ENCODE measurements around the gene VPS26B.
"Not testable (repeated sequence)": the region's sequence is repeated elsewhere in the genome, so short reads cannot be mapped to it uniquely, and the experiment has no call there.

Gene VPS26B

GRCh38 chr11:134223836-134224709 lies at the start of gene VPS26B, which contains the start of gene NCAPD3:
TSS of gene VPS26B (plus strand) at chr11:134224671. CDS start at chr11:134225123, 452 bp downstream.
TSS of gene NCAPD3 (minus strand) at chr11:134223967. CDS start at chr11:134223926, 41 bp downstream.
- DNase-seq: peak; percentile 99

DNA sequence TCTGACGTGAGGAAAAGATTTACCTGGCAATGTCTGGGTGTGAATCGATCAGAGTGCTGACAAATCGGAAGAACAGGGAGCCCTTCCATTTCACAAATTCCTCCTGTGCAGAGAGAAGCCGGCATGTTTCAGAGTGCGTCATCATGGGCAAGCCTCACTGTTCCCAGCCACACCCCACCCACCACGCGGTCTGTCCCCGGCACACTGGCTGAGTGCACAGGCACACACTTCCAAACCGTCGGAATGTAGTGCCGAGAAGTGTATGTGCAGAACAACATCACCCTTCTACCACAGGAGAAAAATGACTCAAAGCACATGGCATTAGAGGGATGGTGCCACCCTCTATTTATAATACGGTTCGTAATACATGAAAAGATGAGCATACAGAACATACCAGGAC lies 48.2 kb upstream of the VPS26B start:
- DNase-seq: no peak

DNA sequence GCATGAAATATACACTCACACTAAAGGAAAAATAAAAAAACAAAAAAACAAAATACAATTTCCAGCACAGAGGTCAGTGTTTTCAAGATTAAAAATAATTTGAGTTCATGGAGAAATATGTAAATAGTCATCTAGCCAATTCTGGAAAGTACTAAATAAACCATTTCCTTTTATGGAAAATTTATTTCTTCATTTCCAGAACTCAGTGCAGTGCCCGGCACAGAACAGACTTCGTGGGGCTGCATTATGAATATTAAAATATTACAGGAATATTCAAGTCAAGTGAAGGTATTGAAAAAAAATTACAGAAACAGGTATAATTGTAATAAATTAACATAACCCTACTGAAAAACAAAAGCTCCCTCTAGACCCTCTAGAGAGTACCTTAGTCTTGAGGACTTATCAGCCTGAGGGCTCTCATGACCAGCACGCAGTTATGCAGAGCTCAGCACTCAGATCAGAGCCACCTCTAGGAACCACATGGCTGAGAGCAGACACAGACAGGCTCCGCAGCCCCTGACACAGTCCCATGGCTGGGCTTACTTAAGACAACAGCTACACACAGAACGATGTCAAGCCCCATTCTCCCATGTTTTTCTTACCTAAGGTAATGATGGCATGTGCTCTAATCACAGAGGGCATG lies 46.3 kb upstream of the VPS26B start:
- no peak for DNase-seq

DNA sequence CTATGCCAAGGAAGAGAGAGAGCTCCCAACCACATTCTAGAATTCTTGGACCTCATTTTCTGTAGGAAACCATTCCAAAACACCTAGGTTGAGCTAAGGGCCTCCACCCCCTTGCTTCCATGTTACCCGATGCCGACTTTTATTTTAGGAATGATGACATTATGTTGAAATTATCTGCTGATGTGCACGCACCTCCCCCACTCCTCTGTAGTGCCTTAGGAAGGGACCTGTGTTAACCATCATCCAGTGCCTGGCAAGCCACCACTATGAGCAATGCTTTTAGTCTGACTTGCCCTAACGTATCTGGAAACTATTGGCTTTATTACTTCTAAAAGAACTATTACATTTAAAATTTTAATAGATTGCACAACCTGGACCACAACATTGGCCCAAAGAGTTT lies 42.8 kb upstream of the VPS26B start:
- no peak for DNase-seq

DNA sequence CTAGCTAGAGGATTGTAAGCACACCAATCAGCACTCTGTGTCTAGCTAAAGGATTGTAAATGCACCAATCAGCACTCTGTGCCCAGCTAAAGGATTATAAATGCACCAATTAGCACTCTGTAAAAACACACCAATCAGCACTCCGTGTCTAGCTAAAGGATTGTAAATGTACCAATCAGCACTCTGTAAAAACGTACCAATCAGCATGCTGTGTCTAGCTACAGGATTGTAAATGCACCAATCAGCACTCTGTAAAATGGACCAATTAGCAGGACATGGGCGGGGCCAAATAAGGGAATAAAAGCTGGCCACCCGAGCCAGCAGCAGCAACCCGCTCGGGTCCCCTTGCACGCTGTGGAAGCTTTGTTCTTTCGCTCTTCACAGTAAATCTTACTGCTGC lies 36.4 kb upstream of the VPS26B start:
- not testable (repeated sequence) for DNase-seq

GRCh38 chr11:134196756-134197155 lies 27.7 kb upstream of the VPS26B start:
- no peak for DNase-seq

DNA sequence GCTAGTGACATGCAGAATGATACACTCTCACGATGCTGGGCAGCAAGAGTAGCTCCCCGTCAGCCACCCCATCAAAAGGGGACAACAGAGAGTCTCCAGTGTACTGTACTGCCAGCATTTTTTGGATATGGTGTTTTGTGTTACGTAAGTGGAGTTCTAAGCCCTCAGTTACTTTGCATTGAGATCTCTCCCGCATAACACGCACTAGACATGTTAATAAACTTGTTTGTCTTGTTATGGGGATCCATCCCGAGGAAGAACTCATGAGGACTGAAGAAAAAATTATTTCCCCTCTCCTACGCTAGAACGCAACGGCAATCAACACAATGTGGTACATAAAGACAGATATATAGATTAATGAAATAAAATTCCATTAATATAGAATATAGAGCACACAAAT lies 24.9 kb upstream of the VPS26B start:
- no peak for DNase-seq

DNA sequence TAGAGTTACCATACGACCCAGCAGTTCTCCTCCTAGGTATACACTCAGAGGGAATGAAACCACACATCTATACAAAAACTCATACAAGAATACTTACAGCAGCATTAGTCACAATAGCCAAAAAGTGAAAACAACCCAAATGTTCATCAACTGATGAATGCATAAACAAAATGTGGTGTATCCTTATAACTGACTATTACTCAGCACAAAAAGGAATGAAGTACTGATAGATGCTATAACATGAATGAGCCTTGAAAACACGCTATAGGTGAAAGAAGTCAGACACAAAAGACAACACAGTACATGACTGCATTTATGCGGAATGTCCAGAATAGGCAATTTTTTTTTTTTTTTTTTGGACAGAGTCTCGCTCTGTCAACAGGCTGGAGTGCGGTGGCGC lies 23.8 kb upstream of the VPS26B start:
- DNase-seq: no peak

GRCh38 chr11:134202661-134203060 lies 21.8 kb upstream of the VPS26B start:
- DNase-seq: no peak

DNA sequence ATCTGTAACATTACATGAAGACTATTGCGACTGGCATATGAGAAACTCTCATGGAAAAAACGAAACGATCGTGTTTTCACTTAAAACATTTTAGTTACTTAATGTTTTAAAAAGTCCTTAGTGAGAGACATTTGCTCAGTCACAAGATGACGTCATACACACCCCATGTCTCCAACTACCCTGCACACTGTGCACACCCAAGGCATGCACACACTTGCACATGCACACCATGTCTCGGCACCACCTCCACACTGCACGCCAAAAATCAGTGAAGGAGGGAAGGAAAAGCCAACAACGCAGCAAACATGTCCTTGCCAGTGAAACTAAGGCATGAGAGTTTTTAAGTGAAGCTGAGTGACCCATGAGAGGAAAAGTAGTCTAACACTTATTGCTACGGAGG lies 18.7 kb upstream of the VPS26B start:
- DNase-seq: no peak

- no peak for DNase-seq
These were observed 18.3 kb upstream of the VPS26B start for GRCh38 chr11:134206185-134206584.

- no peak for DNase-seq
These were observed 16.8 kb upstream of the VPS26B start for GRCh38 chr11:134207538-134208239.

GRCh38 chr11:134215836-134216235 lies 8.6 kb upstream of the VPS26B start:
- DNase-seq: no peak

GRCh38 chr11:134216816-134217215 lies 7.7 kb upstream of the VPS26B start:
- no peak for DNase-seq

DNA sequence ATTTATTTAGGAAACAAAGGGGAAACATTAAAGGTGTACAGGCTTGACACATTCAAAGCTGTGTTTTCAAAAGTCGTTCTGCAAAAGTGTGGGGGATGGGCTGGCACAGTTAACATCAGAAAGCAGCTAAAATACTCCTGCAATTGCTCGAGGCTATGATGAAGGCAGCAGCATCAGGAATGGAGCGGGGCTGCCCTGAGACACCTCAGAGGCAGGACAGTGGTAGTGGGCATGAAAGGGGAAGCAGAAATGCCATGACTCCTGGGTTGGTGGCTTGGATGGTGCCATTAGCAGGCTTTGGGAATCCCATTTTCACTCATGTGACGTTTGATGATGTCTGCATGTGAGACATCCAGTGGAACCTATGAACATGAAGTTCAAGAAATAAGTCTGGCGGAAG lies 1.4 kb upstream of the VPS26B start:
- DNase-seq: no peak

- DNase-seq: peak; percentile 53
These were observed 516 bp downstream of the VPS26B start for GRCh38 chr11:134224710-134225664.

DNA sequence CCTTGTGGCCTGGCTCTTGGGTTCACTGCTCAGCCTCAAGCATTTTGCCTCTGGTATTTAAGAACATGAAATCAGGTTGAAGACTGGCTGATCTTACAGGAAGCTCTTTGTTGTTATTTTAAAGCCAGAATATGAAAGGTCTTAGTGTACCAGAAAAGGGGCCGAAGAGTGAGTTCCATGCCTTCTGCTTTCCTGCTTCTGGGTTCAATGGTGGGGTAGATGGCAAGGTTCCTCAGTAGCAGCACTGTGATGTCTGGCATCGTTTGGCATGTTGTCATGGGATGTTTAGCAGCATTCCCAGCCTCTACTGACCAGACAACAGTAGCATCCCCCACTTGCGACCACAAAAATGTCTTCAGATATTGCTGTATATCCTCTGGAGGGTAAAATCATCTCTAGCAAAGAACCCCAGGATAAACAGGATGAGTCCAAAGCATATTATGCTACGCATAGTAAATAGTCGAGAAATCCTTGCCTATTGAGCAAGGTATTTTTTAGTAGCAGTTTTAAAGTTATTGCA lies 2.4 kb downstream of the VPS26B start:
- no peak for DNase-seq

GRCh38 chr11:134228625-134229024 lies 4.2 kb downstream of the VPS26B start:
- no peak for DNase-seq

DNA sequence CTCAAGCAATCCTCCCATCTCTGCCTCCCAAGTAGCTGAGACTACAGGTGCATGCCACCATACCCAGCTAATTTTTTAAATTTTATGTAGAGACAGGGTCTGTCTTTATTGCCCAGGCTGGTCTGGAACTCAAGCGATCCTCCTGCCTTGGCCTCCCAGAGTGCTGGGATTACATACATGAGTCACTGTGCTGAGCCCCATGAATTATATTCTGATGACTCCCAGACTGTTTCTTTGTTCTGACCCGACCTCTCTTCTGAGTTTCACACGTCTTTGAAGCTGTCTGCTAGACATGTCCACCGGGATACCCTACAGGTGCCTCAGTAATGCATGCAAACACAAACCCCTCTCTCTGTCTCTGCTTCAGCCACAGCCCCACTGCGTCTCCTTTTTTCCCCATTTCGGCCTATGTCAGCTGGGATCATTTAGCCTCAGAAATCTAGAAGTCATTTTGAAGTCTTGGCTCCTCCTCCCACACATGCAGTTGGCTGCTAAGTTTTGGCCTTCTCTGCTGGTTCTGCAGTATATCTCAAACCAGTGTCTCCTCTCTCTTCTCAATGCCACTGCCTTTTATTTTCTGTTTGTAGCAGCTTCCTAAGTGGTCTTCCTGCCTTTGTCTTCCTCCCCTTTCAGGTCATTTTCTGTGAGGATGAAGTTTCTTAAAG lies 4.8 kb downstream of the VPS26B start:
- DNase-seq: no peak

DNA sequence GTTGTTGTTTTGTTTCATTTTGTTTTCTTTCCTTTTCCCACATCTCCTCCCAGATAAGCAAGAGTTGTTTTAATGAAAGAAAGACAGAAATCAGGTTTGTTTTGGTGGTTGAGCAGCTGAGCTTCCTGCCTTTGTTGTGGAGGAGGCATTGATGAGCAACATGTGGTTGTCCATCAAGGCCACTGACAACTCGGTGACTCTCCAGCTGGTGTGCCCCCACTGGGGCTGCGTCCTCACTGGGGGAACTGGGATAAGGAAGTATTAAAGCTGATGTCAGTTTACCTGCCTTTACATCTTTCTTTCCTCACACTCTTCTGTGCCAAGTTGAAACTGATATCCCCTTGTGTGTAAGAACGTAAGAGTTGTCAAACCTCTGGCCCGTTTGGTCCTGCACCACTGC lies 5.9 kb downstream of the VPS26B start:
- no peak for DNase-seq

- DNase-seq: no peak
These were observed 7.6 kb downstream of the VPS26B start for GRCh38 chr11:134231958-134232659.
